Stimulated activated naive CD8-positive, alpha-beta T cell treated with anti-CD3 and anti-CD28 coated beads, Interleukin-15, amount 100 ng/mL, for 72 hours (primary cell): ENCODE measurements around the gene MSANTD7.
"Not testable (repeated sequence)": the region's sequence is repeated elsewhere in the genome, so short reads cannot be mapped to it uniquely, and the experiment has no call there.

Source experiments
- ATAC-seq: fragments of 150-1000 bp; cut with Tn5 transposase; 2 replicates; pipeline ENCODE4 v1.10.0; 2021; ENCODE audit warnings: mild to moderate bottlenecking, moderate library complexity
- DNase-seq, 2 donors: peaks; one replicate each; pipeline ENCODE4 v3.0.0; 2021 to 2022
- H3K27ac Mint-ChIP-seq, 2 donors: one replicate each; pipeline ENCODE4 v1.8.0; 2022; ENCODE audit warnings: mild to moderate bottlenecking in 2 of 2, mixed read lengths in 2 of 2, moderate library complexity in 2 of 2
- H3K27me3 Mint-ChIP-seq: one replicate; pipeline ENCODE4 v1.8.0; 2022; ENCODE audit warnings: mixed read lengths
- H3K4me1 Mint-ChIP-seq: one replicate; pipeline ENCODE4 v1.8.0; 2022; ENCODE audit warnings: mild to moderate bottlenecking, mixed read lengths
- H3K4me3 Mint-ChIP-seq, 2 donors: one replicate each; pipeline ENCODE4 v1.8.0; 2022; ENCODE audit warnings: mild to moderate bottlenecking in 2 of 2, mixed read lengths in 2 of 2, moderate library complexity in 1 of 2
- H3K9me3 Mint-ChIP-seq, 2 donors: one replicate each; pipeline ENCODE4 v1.8.0; 2022; ENCODE audit warnings: mixed read lengths in 2 of 2

MSANTD7 gene

GRCh38 chr10:14837757-14838581, at the start of gene MSANTD7, which contains the start of the genes CDNF and HSPA14:
Gene MSANTD7 (plus strand): TSS chr10:14838306. CDS start chr10:14842285, 3,979 bp downstream.
Gene CDNF (minus strand): TSS chr10:14838037. CDS start chr10:14837946, 91 bp downstream.
Gene HSPA14 (plus strand): TSS chr10:14838306. CDS start chr10:14838403, 97 bp downstream.
- ATAC-seq (peak; percentile 95), DNase-seq (peak; percentile 99 to 100)
- Mint-ChIP-seq H3K27ac (peak within 1 kb of the TSS; percentile 99), H3K27me3 (no peaks in the 10 kb centered on the region), H3K4me3 (peak within 1 kb of the TSS; percentile 94 to 97), H3K9me3 (no peaks in the 10 kb centered on the region), H3K4me1 (peaks cover 13% of the 10 kb centered on the region)

- Mint-ChIP-seq H3K9me3 (peaks cover 0 to 4% of the 10 kb centered on the region in 2 donors), H3K27me3 (no peaks in the 10 kb centered on the region), H3K27ac (peak overlapping the region in 1 of 2 donors; percentile 43), H3K4me3 (no peak overlapping the region), H3K4me1 (no peaks in the 10 kb centered on the region)
- no peak for DNase-seq
- no peak for ATAC-seq
Observed at GRCh38 chr10:14798636-14799035, 39.5 kb upstream of the MSANTD7 start.

GRCh38 chr10:14800397-14800796, 37.7 kb upstream of the MSANTD7 start:
- no peaks in the 10 kb centered on the region for H3K27me3 Mint-ChIP-seq
- ATAC-seq = no peak
- no peak overlapping the region for H3K4me3 Mint-ChIP-seq
- H3K27ac Mint-ChIP-seq = no peak overlapping the region
- DNase-seq = no peak
- no peaks in the 10 kb centered on the region for H3K4me1 Mint-ChIP-seq
- peaks cover 0 to under 1% of the 10 kb centered on the region in 2 donors for H3K9me3 Mint-ChIP-seq

- no peak for DNase-seq
- H3K4me1 Mint-ChIP-seq = no peaks in the 10 kb centered on the region
- no peak for ATAC-seq
- no peak overlapping the region for H3K27ac Mint-ChIP-seq
- H3K9me3 Mint-ChIP-seq = no peaks in the 10 kb centered on the region
- no peak overlapping the region for H3K4me3 Mint-ChIP-seq
- no peaks in the 10 kb centered on the region for H3K27me3 Mint-ChIP-seq
Observed at GRCh38 chr10:14801723-14802122, 36.4 kb upstream of the MSANTD7 start.

GRCh38 chr10:14803827-14804226, 34.3 kb upstream of the MSANTD7 start:
- DNase-seq (no peak), ATAC-seq (no peak)
- Mint-ChIP-seq H3K4me1 (no peaks in the 10 kb centered on the region), H3K27ac (no peak overlapping the region), H3K4me3 (no peak overlapping the region), H3K9me3 (no peaks in the 10 kb centered on the region), H3K27me3 (no peaks in the 10 kb centered on the region)

- Mint-ChIP-seq H3K4me1 (peaks cover 11% of the 10 kb centered on the region), H3K27me3 (no peaks in the 10 kb centered on the region), H3K9me3 (no peaks in the 10 kb centered on the region), H3K4me3 (no peak overlapping the region), H3K27ac (no peak overlapping the region)
- ATAC-seq (no peak), DNase-seq (no peak)
Observed at GRCh38 chr10:14806318-14806717, 31.8 kb upstream of the MSANTD7 start.

GRCh38 chr10:14810969-14811953, 26.8 kb upstream of the MSANTD7 start:
- Mint-ChIP-seq H3K4me3 (no peak overlapping the region), H3K27ac (peak overlapping the region in 1 of 2 donors; percentile 19), H3K4me1 (peaks cover 30% of the 10 kb centered on the region), H3K27me3 (no peaks in the 10 kb centered on the region), H3K9me3 (no peaks in the 10 kb centered on the region)
- no peak for ATAC-seq
- no peak for DNase-seq

GRCh38 chr10:14812271-14812670, 25.8 kb upstream of the MSANTD7 start:
- Mint-ChIP-seq H3K4me3 (no peak overlapping the region), H3K27ac (no peak overlapping the region), H3K9me3 (no peaks in the 10 kb centered on the region), H3K27me3 (no peaks in the 10 kb centered on the region), H3K4me1 (peaks cover 30% of the 10 kb centered on the region)
- ATAC-seq (peak; percentile 60), DNase-seq (no peak)

- H3K9me3 Mint-ChIP-seq = no peaks in the 10 kb centered on the region
- no peak overlapping the region for H3K4me3 Mint-ChIP-seq
- H3K4me1 Mint-ChIP-seq = peaks cover 26% of the 10 kb centered on the region
- ATAC-seq = no peak
- peak overlapping the region in 1 of 2 donors; percentile 33 for H3K27ac Mint-ChIP-seq
- DNase-seq = no peak
- no peaks in the 10 kb centered on the region for H3K27me3 Mint-ChIP-seq
Observed at GRCh38 chr10:14815681-14816080, 22.4 kb upstream of the MSANTD7 start.

- not testable (repeated sequence) for DNase-seq, ATAC-seq, H3K27me3 Mint-ChIP-seq, H3K9me3 Mint-ChIP-seq, H3K27ac Mint-ChIP-seq, H3K4me3 Mint-ChIP-seq
- H3K4me1 Mint-ChIP-seq = peaks cover 22% of the 10 kb centered on the region
Observed at GRCh38 chr10:14816717-14817116, 21.4 kb upstream of the MSANTD7 start.

GRCh38 chr10:14820010-14820774, 17.9 kb upstream of the MSANTD7 start:
- DNase-seq (no peak), ATAC-seq (no peak)
- H3K9me3 Mint-ChIP-seq = no peaks in the 10 kb centered on the region
- H3K4me1 Mint-ChIP-seq = peaks cover 11% of the 10 kb centered on the region
- no peaks in the 10 kb centered on the region for H3K27me3 Mint-ChIP-seq
- H3K27ac Mint-ChIP-seq = no peak overlapping the region
- H3K4me3 Mint-ChIP-seq = no peak overlapping the region

GRCh38 chr10:14820775-14821154, 17.3 kb upstream of the MSANTD7 start:
- no peak for DNase-seq
- ATAC-seq = no peak
- Mint-ChIP-seq H3K27me3 (peaks cover 4% of the 10 kb centered on the region), H3K4me1 (peaks cover 11% of the 10 kb centered on the region), H3K9me3 (no peaks in the 10 kb centered on the region), H3K27ac (peak overlapping the region in 1 of 2 donors; percentile 61), H3K4me3 (no peak overlapping the region)

GRCh38 chr10:14821635-14822375, 16.3 kb upstream of the MSANTD7 start:
- Mint-ChIP-seq H3K27ac (no peak overlapping the region), H3K4me3 (no peak overlapping the region), H3K27me3 (peaks cover 7% of the 10 kb centered on the region), H3K4me1 (peaks cover 11% of the 10 kb centered on the region), H3K9me3 (no peaks in the 10 kb centered on the region)
- ATAC-seq = no peak
- DNase-seq = no peak

GRCh38 chr10:14822879-14823755, 15.0 kb upstream of the MSANTD7 start:
- H3K27ac Mint-ChIP-seq = peak overlapping the region; percentile 64 to 72
- DNase-seq = peak in 1 of 2 donors; percentile 34

More at GRCh38 chr10:14822879-14823755, 15.0 kb upstream of the MSANTD7 start:
- Mint-ChIP-seq H3K4me1 (peaks cover 11% of the 10 kb centered on the region), H3K27me3 (peaks cover 7% of the 10 kb centered on the region), H3K9me3 (no peaks in the 10 kb centered on the region), H3K4me3 (no peak overlapping the region)
- ATAC-seq = peak; percentile 66
